ENCODE data around the gene ANKHD1. TPM values are rescaled to one million over a fixed set of nuclear protein-coding genes. Genes with fewer than 3 reads are reported as not detected.

Gene ANKHD1
- total and polyA plus RNA-seq, 9 of the 15 experiments (the other 6 are each of a cell fraction or from before 2014, with no cell fraction given): 38.9 to 138 (median 78.7) TPM

DNA sequence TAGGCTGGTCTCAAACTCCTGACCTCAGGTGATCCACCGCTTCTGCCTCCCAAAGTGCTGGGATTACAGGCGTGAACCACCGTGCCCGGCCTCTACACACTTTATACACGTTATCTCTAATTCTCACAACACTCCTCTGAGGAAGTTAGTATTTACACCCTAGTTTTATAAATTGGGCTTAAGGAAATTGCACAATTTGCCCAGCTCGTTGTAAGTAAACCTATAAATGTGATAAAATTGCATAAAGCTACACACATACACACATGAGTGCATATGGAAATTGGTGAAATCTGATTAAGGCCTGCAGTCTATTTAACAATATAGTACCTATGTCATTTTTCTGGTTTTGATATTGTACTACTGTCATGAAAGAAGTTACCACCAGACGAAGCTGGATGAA, 46.1 kb upstream of the ANKHD1 start (continued):
- TF ChIP-seq ZFX (CRISPR knock-in tag; IDR thresholded peaks at IDR 0.05): no peak
- TF ChIP-seq, protein P1, sequence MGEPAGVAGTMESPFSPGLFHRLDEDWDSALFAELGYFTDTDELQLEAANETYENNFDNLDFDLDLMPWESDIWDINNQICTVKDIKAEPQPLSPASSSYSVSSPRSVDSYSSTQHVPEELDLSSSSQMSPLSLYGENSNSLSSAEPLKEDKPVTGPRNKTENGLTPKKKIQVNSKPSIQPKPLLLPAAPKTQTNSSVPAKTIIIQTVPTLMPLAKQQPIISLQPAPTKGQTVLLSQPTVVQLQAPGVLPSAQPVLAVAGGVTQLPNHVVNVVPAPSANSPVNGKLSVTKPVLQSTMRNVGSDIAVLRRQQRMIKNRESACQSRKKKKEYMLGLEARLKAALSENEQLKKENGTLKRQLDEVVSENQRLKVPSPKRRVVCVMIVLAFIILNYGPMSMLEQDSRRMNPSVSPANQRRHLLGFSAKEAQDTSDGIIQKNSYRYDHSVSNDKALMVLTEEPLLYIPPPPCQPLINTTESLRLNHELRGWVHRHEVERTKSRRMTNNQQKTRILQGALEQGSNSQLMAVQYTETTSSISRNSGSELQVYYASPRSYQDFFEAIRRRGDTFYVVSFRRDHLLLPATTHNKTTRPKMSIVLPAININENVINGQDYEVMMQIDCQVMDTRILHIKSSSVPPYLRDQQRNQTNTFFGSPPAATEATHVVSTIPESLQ (CRISPR knock-in tag; IDR thresholded peaks at IDR 0.05): no peak
- no peak for TF ChIP-seq DNMT1 (IDR thresholded peaks at IDR 0.05)
- no peak for TF ChIP-seq ZNF586 (CRISPR knock-in tag; conservative IDR thresholded peaks at IDR 0.05)
- no peak for TF ChIP-seq KDM2B (CRISPR knock-in tag; IDR thresholded peaks at IDR 0.05)
- no peak for TF ChIP-seq ZNF311 (CRISPR knock-in tag; IDR thresholded peaks at IDR 0.05)
- no peak for TF ChIP-seq ZNF75A (CRISPR knock-in tag; IDR thresholded peaks at IDR 0.05)
- TF ChIP-seq ZNF282 (CRISPR knock-in tag; IDR thresholded peaks at IDR 0.05): no peak
